Measurements from ENCODE around the gene COMMD1.

The COMMD1 gene

GRCh38 chr2:62184512-62185230 is 279.2 kb downstream of the COMMD1 start:
- no peak for DNase-seq
